ENCODE data around the gene ANKMY1. TPM values are rescaled to one million over a fixed set of nuclear protein-coding genes. Genes with fewer than 3 reads are reported as not detected.
A peak's percentile ranks its signal among the peaks of the same experiment; 100 is the strongest.

ANKMY1 gene
- total RNA-seq, 1 donor from 2014 or later, result 6.6 TPM

- DNase-seq, result no peak
These were observed 84.6 kb downstream of the ANKMY1 start for GRCh38 chr2:240473211-240473610.

GRCh38 chr2:240472078-240472790, 85.6 kb downstream of the ANKMY1 start:
- no peak for DNase-seq

GRCh38 chr2:240469740-240470139, 88.0 kb downstream of the ANKMY1 start:
- peak; percentile 1 for DNase-seq

- DNase-seq, result peak; percentile 8
These were observed 88.5 kb downstream of the ANKMY1 start for GRCh38 chr2:240469239-240469636.

GRCh38 chr2:240468303-240469238, 89.2 kb downstream of the ANKMY1 start:
- DNase-seq, result no peak

- no peak for DNase-seq
These were observed 90.0 kb downstream of the ANKMY1 start for GRCh38 chr2:240467659-240468302.

GRCh38 chr2:240467149-240467642, 90.6 kb downstream of the ANKMY1 start:
- DNase-seq, result no peak

- DNase-seq, result no peak
These were observed 91.1 kb downstream of the ANKMY1 start for GRCh38 chr2:240466579-240467148.

GRCh38 chr2:240465765-240466578, 91.8 kb downstream of the ANKMY1 start:
- DNase-seq, result no peak

- DNase-seq, result no peak
These were observed 92.5 kb downstream of the ANKMY1 start for GRCh38 chr2:240465268-240465764.

- DNase-seq, result no peak
These were observed 93.1 kb downstream of the ANKMY1 start for GRCh38 chr2:240464514-240465241.

GRCh38 chr2:240463866-240464481, 93.8 kb downstream of the ANKMY1 start:
- DNase-seq, result no peak

GRCh38 chr2:240463274-240463865, 94.4 kb downstream of the ANKMY1 start:
- DNase-seq, result no peak

- DNase-seq, result no peak
These were observed 95.0 kb downstream of the ANKMY1 start for GRCh38 chr2:240462707-240463273.

- DNase-seq, result no peak
These were observed 95.6 kb downstream of the ANKMY1 start for GRCh38 chr2:240462073-240462706.

GRCh38 chr2:240461471-240462072, 96.2 kb downstream of the ANKMY1 start:
- DNase-seq, result no peak

- DNase-seq, result no peak
These were observed 96.9 kb downstream of the ANKMY1 start for GRCh38 chr2:240460781-240461431.

- no peak for DNase-seq
These were observed 97.5 kb downstream of the ANKMY1 start for GRCh38 chr2:240460253-240460711.

All from tongue (tissue), 2 donors.